ENCODE measurements around the gene EIF2S3B.

DNA sequence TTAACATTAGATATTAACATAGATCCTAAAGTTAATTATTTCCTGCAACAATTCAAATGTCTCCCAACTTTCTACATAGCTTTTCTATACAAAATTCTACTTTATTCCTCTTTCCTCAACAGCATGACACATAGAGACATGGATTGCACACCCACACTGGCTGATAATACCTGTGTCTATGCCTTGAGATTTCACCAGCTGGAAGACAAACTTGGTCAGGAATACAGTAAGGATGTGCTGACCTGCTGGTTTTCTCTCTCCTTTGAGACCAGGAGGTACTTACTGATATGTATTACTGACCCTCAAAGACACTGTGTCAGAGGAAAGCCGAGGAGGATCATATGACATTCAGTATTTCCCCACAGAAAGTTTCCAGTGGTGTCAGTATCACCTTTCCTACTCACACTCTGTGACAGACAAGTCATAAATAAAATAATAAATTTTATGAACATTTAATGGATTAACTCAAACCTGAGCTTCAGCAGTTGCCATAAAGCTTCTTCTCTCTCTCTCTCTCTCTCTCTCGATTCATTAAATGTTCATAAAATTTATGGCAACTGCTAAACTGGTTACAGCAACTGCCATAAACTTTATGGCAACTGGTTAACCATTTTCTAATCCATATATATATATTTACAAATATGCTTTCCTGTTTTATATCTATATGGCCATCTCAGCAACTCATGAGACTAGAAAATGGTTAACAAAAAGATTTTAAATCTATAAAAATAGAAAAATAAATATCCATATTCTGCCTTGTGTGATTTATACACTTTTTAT is 22.7 kb downstream of the EIF2S3B start:
- no peak for TF ChIP-seq FOXA1 (IDR thresholded peaks at IDR 0.05)
- TF ChIP-seq BHLHE40 (IDR thresholded peaks at IDR 0.05; ENCODE audit: borderline replicate concordance) = no peak
- TF ChIP-seq NFRKB (IDR thresholded peaks at IDR 0.05) = no peak
- TF ChIP-seq TARDBP (IDR thresholded peaks at IDR 0.05) = no peak
- TF ChIP-seq PKNOX1 (IDR thresholded peaks at IDR 0.05) = peak; percentile 58
- TF ChIP-seq FOXM1 (IDR thresholded peaks at IDR 0.05; ENCODE audit: borderline replicate concordance) = no peak
- no peak for TF ChIP-seq SP1 (IDR thresholded peaks at IDR 0.05)
- TF ChIP-seq HDGF (IDR thresholded peaks at IDR 0.05; ENCODE audit: borderline replicate concordance) = no peak
- no peak for TF ChIP-seq L3MBTL2 (conservative IDR thresholded peaks at IDR 0.05)
- no peak for TF ChIP-seq ARNT (IDR thresholded peaks at IDR 0.05)
- TF ChIP-seq LEF1 (IDR thresholded peaks at IDR 0.05; ENCODE audit: borderline replicate concordance) = no peak
- TF ChIP-seq FOXK2 (IDR thresholded peaks at IDR 0.05) = no peak

All from HEK293T (cell line).